ENCODE measurements around the gene OTULIN.

The OTULIN gene

GRCh38 chr5:14672082-14672481 lies 7.6 kb downstream of the OTULIN start:
- TF ChIP-seq CTCF (conservative IDR thresholded peaks at IDR 0.05; ENCODE audit: control insufficient read depth, insufficient read depth, low read depth, low read length): no peak
- peak; percentile 60 for DNase-seq (ENCODE audit: low read depth)
- no peak overlapping the region for H3K4me3 ChIP-seq (ENCODE audit: control insufficient read depth, low read depth, low read length)

DNA sequence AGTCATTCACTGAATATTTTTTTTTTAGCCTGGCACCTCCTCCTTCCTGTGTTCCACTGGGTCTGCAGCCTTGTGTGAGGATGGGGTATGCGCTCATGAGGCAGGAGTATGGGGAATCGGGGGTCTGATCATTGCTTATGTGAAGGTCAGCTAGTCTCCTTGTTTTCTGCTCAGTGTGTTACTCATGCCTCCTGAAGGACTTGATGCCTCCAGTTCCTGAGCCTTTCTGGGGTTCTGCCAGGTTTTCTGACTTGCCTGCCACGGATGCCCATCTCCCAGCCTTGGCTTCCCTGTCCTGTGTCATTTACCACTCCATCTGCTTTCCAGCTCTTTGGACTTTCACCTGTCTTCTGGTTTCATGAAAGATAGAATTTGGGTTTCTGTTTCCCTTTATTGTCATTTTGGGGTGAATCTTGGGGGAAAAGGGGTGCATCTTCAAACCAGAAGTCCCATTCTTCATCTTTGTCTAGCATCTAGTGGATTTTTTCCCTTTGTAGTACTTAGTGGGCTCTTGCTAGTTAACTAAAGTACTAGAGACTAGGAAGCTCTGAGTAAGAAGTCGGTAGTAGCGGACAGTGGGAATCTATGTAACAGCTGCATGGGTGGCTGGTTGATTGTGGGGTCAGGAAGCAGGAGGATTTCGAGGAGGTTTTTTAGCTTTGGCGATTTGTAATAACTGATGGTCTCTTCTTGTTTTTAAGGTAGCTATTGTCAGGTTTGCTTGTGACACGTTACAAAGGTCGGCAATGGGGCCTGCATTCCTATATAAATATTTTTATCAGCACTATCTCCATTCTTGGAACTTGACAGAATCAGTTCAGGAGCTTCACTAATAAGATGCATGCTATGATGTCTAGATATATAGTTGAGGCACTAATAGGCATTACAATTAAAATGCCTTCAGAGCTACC lies 8.2 kb downstream of the OTULIN start:
- peak; percentile 45 for DNase-seq (ENCODE audit: low read depth)
- no peak overlapping the region for H3K4me3 ChIP-seq (ENCODE audit: control insufficient read depth, low read depth, low read length)
- TF ChIP-seq CTCF (conservative IDR thresholded peaks at IDR 0.05; ENCODE audit: control insufficient read depth, insufficient read depth, low read depth, low read length): no peak

GRCh38 chr5:14673443-14673842 lies 8.9 kb downstream of the OTULIN start:
- DNase-seq (ENCODE audit: low read depth): no peak
- TF ChIP-seq CTCF (conservative IDR thresholded peaks at IDR 0.05; ENCODE audit: control insufficient read depth, insufficient read depth, low read depth, low read length): no peak
- no peak overlapping the region for H3K4me3 ChIP-seq (ENCODE audit: control insufficient read depth, low read depth, low read length)

DNA sequence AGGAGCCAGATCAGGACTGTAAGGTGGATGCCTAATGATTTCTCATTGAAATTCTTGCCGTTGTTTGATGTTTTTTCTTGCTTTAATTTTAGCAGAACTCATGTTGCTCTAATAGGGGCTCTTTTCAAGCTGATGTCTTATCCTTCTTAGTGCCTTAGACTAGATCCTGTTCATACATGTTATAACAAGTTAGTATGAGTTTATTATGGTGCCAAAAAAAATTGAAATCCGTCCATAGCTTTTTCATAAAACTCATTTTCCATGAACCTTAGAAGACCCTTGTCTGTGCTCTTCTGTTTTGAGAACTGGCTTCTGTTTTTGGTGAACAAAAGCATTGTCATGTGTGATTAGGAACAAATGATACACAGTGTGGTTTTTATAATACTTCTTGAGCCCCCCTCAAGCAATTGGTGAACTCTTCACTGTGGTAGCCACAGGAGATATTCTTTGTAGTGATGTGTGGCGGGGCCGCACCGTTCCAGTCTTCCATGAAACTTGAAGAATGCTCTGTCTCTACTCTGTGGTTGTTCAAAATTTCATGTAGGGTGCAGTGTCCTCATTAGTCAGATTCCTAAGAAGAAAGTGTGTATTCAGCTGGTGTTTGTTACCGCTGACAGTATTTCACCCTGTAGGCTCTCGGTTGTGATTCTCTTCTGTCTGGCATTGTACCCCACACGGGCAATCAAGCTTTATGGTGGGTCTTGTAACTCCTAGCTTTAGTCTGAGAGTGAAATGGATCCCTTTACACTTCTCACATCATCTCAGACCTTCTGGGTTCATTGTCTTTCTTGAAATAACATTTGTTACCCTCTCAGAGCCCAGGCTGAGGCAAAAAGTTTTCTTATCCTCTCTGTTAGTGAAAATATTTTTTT lies 10.7 kb downstream of the OTULIN start:
- H3K4me3 ChIP-seq (ENCODE audit: control insufficient read depth, low read depth, low read length): no peak overlapping the region
- no peak for DNase-seq (ENCODE audit: low read depth)
- TF ChIP-seq CTCF (conservative IDR thresholded peaks at IDR 0.05; ENCODE audit: control insufficient read depth, insufficient read depth, low read depth, low read length): no peak

DNA sequence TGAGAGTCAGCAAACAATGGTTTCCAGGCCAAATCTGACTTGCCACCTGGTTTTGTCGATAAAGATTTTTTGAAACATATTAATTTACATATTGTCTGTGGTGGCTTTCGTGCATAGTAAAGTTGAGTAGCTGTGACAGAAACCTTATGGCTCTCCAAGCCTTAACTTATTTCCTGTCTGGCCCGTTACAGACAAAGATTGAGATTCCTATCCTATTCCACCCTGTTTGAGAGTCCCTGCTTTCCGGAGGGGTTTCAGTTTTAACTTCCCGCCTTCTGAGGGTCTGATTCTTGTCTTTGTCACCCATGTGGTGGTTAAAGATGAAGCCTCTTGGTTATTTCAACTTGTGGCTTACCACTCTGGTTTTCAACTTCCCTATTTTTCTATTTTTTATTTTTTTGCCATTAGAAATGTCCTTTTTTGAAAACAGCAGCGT lies 11.4 kb downstream of the OTULIN start:
- DNase-seq (ENCODE audit: low read depth): no peak
- no peak overlapping the region for H3K4me3 ChIP-seq (ENCODE audit: control insufficient read depth, low read depth, low read length)
- no peak for TF ChIP-seq CTCF (conservative IDR thresholded peaks at IDR 0.05; ENCODE audit: control insufficient read depth, insufficient read depth, low read depth, low read length)

- no peak overlapping the region for H3K4me3 ChIP-seq (ENCODE audit: control insufficient read depth, low read depth, low read length)
- no peak for TF ChIP-seq CTCF (conservative IDR thresholded peaks at IDR 0.05; ENCODE audit: control insufficient read depth, insufficient read depth, low read depth, low read length)
- DNase-seq (ENCODE audit: low read depth): peak; percentile 75
These were observed 11.8 kb downstream of the OTULIN start for GRCh38 chr5:14676320-14676719.

All from fibroblast of mammary gland (primary cell).